Liver (tissue), 9 donors: ENCODE data around the gene EIF4B. TPM values are rescaled to one million over a fixed set of nuclear protein-coding genes. Genes with fewer than 3 reads are reported as not detected.

Experiments
- DNase-seq: peaks from one replicate; pipeline ENCODE4 v3.0.0-alpha.2; 2017; ENCODE audit warnings: low spot score
- H3K27ac ChIP-seq, 2 donors: one replicate each; pipeline ENCODE4 v1.7.0; 2013; ENCODE audit warnings: inconsistent platforms in 2 of 2, low read length in 2 of 2, control low read depth in 1 of 2, low read depth in 1 of 2, mild to moderate bottlenecking in 1 of 2
- H3K27me3 ChIP-seq, 4 donors: one replicate each; pipeline versions ENCODE4 v1.6.1 to v1.7.0; 2013; ENCODE audit warnings: low read length in 3 of 4, inconsistent platforms in 1 of 4, mild to moderate bottlenecking in 1 of 4, moderate library complexity in 1 of 4; ENCODE audit not compliant: control insufficient read depth in 4 of 4, insufficient read depth in 4 of 4
- H3K36me3 ChIP-seq, 4 donors: one replicate each; pipeline versions ENCODE4 v1.6.1 to v1.7.0; 2013; ENCODE audit warnings: low read length in 3 of 4, mild to moderate bottlenecking in 3 of 4, low read depth in 1 of 4, moderate library complexity in 1 of 4; ENCODE audit not compliant: control insufficient read depth in 4 of 4, insufficient read depth in 3 of 4
- H3K4me1 ChIP-seq, 4 donors: one replicate each; pipeline versions ENCODE4 v1.6.1 to v1.7.0; 2013; ENCODE audit warnings: low read length in 3 of 4, mild to moderate bottlenecking in 3 of 4, moderate library complexity in 1 of 4; ENCODE audit not compliant: control insufficient read depth in 4 of 4, insufficient read depth in 4 of 4
- H3K4me3 ChIP-seq, 3 donors: one replicate each; pipeline versions ENCODE4 v1.6.1 to v1.7.0; 2013; ENCODE audit warnings: low read length in 3 of 3, control low read depth in 1 of 3, low read depth in 1 of 3, mild to moderate bottlenecking in 1 of 3
- H3K9ac ChIP-seq, 2 donors: one replicate each; pipeline ENCODE4 v1.7.0; 2013; ENCODE audit warnings: low read length in 2 of 2, mild to moderate bottlenecking in 2 of 2, moderate library complexity in 2 of 2, control low read depth in 1 of 2, low read depth in 1 of 2
- H3K9me3 ChIP-seq, 4 donors: one replicate each; pipeline versions ENCODE4 v1.6.1 to v1.7.0; 2013; ENCODE audit warnings: low read length in 3 of 4; ENCODE audit not compliant: control insufficient read depth in 4 of 4
- EGR1 ChIP-seq, 2 donors: IDR thresholded peaks; 2 replicates each; pipeline ENCODE4 v1.6.1; 2016 to 2018; ENCODE audit warnings: antibody characterized with exemption in 2 of 2, low read depth in 2 of 2
- FOXA1 ChIP-seq: IDR thresholded peaks from 2 replicates; pipeline ENCODE4 v1.6.1; 2016; ENCODE audit warnings: antibody characterized with exemption
- FOXA2 ChIP-seq: IDR thresholded peaks from 2 replicates; pipeline ENCODE4 v1.6.1; 2016; ENCODE audit warnings: antibody characterized with exemption
- GABPA ChIP-seq, 2 donors: IDR thresholded peaks in 1 of 2; conservative IDR thresholded peaks in 1 of 2; 2 replicates each; pipeline ENCODE4 v1.6.1; 2016; ENCODE audit warnings: antibody characterized with exemption in 2 of 2, mild to moderate bottlenecking in 1 of 2, moderate library complexity in 1 of 2
- HNF4A ChIP-seq, 2 donors: conservative IDR thresholded peaks; 2 replicates each; pipeline ENCODE4 v1.6.1; 2016; ENCODE audit warnings: antibody characterized with exemption in 2 of 2, mild to moderate bottlenecking in 2 of 2
- HNF4G ChIP-seq: IDR thresholded peaks from 2 replicates; pipeline ENCODE4 v1.6.1; 2016; ENCODE audit warnings: antibody characterized with exemption
- JUND ChIP-seq, 2 donors: IDR thresholded peaks; 2 replicates each; pipeline ENCODE4 v1.6.1; 2016; ENCODE audit warnings: antibody characterized with exemption in 2 of 2
- NR2F2 ChIP-seq: IDR thresholded peaks from 2 replicates; pipeline ENCODE4 v1.6.1; 2016; ENCODE audit warnings: antibody characterized with exemption
- RAD21 ChIP-seq, 2 donors: IDR thresholded peaks; 2 replicates each; pipeline ENCODE4 v1.6.1; 2016; ENCODE audit warnings: antibody characterized with exemption in 2 of 2, mild to moderate bottlenecking in 2 of 2
- RXRA ChIP-seq, 2 donors: IDR thresholded peaks; 2 replicates each; pipeline ENCODE4 v1.6.1; 2017 to 2018; ENCODE audit warnings: antibody characterized with exemption in 2 of 2, mild to moderate bottlenecking in 1 of 2
- SP1 ChIP-seq: IDR thresholded peaks from 2 replicates; pipeline ENCODE4 v1.6.1; 2018; ENCODE audit warnings: antibody characterized with exemption, mild to moderate bottlenecking
- TAF1 ChIP-seq: conservative IDR thresholded peaks from 2 replicates; pipeline ENCODE4 v1.6.1; 2016; ENCODE audit warnings: antibody characterized with exemption, mild to moderate bottlenecking
- YY1 ChIP-seq: IDR thresholded peaks from 2 replicates; pipeline ENCODE4 v1.6.1; 2016; ENCODE audit warnings: antibody characterized with exemption, mild to moderate bottlenecking
- WGBS: extraction: QIAGEN DNeasy Blood & Tissue Kit; methylation state at CpG from one replicate; pipeline ENCODE4 v1.1.7; 2013; 5-methylcytosine and 5-hydroxymethylcytosine counted together
- polyA plus RNA-seq, 2 donors: library from polyadenylated mRNA; stranded (reverse) in 1 of 2; unstranded in 1 of 2; fragments of 200-250 nt in 1 of 2; fragments of >200 nt in 1 of 2; fragmentation: Nextera tagmentation in 1 of 2; extraction: Ambion mirVana in 1 of 2; gene quantifications; one replicate each; pipeline versions ENCODE4 v1.2.1 to v1.2.3, GENCODE V29; 2013 to 2015
- total RNA-seq, 2 donors: library from RNA; depleted of rRNA; stranded (reverse); fragments of >200 nt; gene quantifications; one replicate each; pipeline ENCODE4 v1.2.3, GENCODE V29; 2014
- TF ChIP-seq, protein P1 (sequence below): IDR thresholded peaks from 2 replicates; pipeline ENCODE4 v1.6.1; 2016; ENCODE audit warnings: antibody characterized with exemption, mild to moderate bottlenecking
- TF ChIP-seq, protein P2 (sequence below): IDR thresholded peaks from 2 replicates; pipeline ENCODE4 v1.6.1; 2016; ENCODE audit warnings: antibody characterized with exemption
- TF ChIP-seq, protein P3 (sequence below): IDR thresholded peaks from 2 replicates; pipeline ENCODE4 v1.6.1; 2016; ENCODE audit warnings: antibody characterized with exemption
- TF ChIP-seq, protein P4 (sequence below): fragments of 150-350 bp; IDR thresholded peaks from 2 replicates; pipeline ENCODE4 v1.5.1; 2017; ENCODE audit warnings: improper control_type of control experiment, low read depth, low read length; ENCODE audit not compliant: missing input control
- TF ChIP-seq, protein P5 (sequence below): IDR thresholded peaks from 2 replicates; pipeline ENCODE4 v1.6.1; 2016; ENCODE audit warnings: antibody characterized with exemption
- donor health status: healthy.
- donor health status: healthy.
- donor health status: healthy.
- donor health status: healthy.
- donor health status: healthy.

EIF4B gene
- total and polyA plus RNA-seq, 4 donors: 32.1 to 273 (median 169) TPM

DNA sequence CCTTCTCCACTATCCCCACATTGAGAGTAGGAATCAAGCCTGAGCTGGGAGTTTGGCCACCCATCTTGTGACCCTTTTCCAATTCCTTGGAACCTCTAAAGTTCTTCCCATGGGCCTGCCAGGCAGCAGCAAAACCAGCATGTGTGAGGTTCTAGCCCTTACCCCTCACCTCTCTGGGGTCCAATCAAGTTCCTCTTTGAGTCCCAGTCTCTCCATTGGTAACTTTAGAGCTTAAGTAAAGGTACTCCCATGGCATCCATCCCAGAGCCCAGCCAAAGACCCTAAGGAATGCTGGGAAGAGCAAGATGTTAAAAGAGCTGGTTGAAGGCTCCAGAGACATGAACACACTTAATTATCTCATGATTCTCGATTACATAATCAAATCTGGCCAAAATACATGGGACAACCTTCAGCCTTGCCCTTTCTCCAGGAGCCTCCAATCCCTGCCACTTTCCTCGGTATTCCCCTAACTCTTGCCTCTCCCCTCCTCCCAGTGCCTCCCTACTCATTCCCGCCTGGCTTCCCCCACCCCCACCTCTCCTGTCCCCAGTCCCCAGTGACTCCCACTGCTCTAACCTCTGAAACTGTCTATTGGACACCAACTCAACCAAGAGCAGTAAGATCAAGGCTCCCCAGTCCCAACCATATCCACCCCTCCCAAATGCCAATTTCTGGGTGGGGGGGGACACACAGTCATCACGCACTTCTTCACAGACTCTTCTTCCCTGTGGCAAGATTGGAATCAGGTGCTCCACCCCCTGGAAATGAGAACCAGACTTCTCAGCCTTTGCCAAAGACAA lies 38.8 kb downstream of the EIF4B start:
- DNase-seq: no peak
- Histone ChIP-seq H3K4me1 (peaks cover 6 to 32% (median 23%) of the 10 kb centered on the region in 4 donors), H3K36me3 (no peaks in the 10 kb centered on the region), H3K4me3 (no peak overlapping the region), H3K27me3 (no peaks in the 10 kb centered on the region), H3K27ac (peak overlapping the region; percentile 88 to 90), H3K9ac (no peak overlapping the region), H3K9me3 (no peaks in the 10 kb centered on the region)
- WGBS: 70% methylated on average over 4 of the region's 4 CpGs
- TF ChIP-seq EGR1 (IDR thresholded peaks at IDR 0.05; ENCODE audit: low read depth in 2 of 2) (no peak), YY1 (no peak), FOXA2 (no peak), RXRA (IDR thresholded peaks at IDR 0.05) (no peak), SP1 (no peak), HNF4A (conservative IDR thresholded peaks at IDR 0.05) (no peak), RAD21 (IDR thresholded peaks at IDR 0.05) (no peak), HNF4G (no peak), GABPA (IDR thresholded peaks at IDR 0.05 in 1 of 2, conservative IDR thresholded peaks at IDR 0.05 in 1 of 2) (no peak), JUND (IDR thresholded peaks at IDR 0.05) (no peak), NR2F2 (no peak), TAF1 (no peak), FOXA1 (no peak)
- TF ChIP-seq, protein P1, sequence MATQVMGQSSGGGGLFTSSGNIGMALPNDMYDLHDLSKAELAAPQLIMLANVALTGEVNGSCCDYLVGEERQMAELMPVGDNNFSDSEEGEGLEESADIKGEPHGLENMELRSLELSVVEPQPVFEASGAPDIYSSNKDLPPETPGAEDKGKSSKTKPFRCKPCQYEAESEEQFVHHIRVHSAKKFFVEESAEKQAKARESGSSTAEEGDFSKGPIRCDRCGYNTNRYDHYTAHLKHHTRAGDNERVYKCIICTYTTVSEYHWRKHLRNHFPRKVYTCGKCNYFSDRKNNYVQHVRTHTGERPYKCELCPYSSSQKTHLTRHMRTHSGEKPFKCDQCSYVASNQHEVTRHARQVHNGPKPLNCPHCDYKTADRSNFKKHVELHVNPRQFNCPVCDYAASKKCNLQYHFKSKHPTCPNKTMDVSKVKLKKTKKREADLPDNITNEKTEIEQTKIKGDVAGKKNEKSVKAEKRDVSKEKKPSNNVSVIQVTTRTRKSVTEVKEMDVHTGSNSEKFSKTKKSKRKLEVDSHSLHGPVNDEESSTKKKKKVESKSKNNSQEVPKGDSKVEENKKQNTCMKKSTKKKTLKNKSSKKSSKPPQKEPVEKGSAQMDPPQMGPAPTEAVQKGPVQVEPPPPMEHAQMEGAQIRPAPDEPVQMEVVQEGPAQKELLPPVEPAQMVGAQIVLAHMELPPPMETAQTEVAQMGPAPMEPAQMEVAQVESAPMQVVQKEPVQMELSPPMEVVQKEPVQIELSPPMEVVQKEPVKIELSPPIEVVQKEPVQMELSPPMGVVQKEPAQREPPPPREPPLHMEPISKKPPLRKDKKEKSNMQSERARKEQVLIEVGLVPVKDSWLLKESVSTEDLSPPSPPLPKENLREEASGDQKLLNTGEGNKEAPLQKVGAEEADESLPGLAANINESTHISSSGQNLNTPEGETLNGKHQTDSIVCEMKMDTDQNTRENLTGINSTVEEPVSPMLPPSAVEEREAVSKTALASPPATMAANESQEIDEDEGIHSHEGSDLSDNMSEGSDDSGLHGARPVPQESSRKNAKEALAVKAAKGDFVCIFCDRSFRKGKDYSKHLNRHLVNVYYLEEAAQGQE: no peak
- TF ChIP-seq, protein P2, sequence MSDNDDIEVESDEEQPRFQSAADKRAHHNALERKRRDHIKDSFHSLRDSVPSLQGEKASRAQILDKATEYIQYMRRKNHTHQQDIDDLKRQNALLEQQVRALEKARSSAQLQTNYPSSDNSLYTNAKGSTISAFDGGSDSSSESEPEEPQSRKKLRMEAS: no peak
- TF ChIP-seq, protein P3, sequence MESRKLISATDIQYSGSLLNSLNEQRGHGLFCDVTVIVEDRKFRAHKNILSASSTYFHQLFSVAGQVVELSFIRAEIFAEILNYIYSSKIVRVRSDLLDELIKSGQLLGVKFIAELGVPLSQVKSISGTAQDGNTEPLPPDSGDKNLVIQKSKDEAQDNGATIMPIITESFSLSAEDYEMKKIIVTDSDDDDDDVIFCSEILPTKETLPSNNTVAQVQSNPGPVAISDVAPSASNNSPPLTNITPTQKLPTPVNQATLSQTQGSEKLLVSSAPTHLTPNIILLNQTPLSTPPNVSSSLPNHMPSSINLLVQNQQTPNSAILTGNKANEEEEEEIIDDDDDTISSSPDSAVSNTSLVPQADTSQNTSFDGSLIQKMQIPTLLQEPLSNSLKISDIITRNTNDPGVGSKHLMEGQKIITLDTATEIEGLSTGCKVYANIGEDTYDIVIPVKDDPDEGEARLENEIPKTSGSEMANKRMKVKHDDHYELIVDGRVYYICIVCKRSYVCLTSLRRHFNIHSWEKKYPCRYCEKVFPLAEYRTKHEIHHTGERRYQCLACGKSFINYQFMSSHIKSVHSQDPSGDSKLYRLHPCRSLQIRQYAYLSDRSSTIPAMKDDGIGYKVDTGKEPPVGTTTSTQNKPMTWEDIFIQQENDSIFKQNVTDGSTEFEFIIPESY: no peak
- TF ChIP-seq, protein P4, sequence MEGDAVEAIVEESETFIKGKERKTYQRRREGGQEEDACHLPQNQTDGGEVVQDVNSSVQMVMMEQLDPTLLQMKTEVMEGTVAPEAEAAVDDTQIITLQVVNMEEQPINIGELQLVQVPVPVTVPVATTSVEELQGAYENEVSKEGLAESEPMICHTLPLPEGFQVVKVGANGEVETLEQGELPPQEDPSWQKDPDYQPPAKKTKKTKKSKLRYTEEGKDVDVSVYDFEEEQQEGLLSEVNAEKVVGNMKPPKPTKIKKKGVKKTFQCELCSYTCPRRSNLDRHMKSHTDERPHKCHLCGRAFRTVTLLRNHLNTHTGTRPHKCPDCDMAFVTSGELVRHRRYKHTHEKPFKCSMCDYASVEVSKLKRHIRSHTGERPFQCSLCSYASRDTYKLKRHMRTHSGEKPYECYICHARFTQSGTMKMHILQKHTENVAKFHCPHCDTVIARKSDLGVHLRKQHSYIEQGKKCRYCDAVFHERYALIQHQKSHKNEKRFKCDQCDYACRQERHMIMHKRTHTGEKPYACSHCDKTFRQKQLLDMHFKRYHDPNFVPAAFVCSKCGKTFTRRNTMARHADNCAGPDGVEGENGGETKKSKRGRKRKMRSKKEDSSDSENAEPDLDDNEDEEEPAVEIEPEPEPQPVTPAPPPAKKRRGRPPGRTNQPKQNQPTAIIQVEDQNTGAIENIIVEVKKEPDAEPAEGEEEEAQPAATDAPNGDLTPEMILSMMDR: no peak
- TF ChIP-seq, protein P5, sequence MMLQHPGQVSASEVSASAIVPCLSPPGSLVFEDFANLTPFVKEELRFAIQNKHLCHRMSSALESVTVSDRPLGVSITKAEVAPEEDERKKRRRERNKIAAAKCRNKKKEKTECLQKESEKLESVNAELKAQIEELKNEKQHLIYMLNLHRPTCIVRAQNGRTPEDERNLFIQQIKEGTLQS: no peak
